GM23338 (cell line): ENCODE measurements around the gene ATP4A.

Source experiments
- CTCF ChIP-seq, 2 experiments: fragments of 200-600 bp in 1 of 2; sonication (generic) in 1 of 2; conservative IDR thresholded peaks; 2 replicates each; pipeline versions ENCODE4 v1.5.1 to v1.6.1; 2016 to 2017; ENCODE audit warnings: antibody characterized with exemption in 2 of 2, low read depth in 2 of 2, mild to moderate bottlenecking in 2 of 2, moderate library complexity in 1 of 2
- ZNF331 ChIP-seq: fragments of 250-450 bp; sonication (Bioruptor Pico); IDR thresholded peaks from 2 replicates; pipeline ENCODE4 v1.5.0; 2020; ENCODE audit warnings: low read depth, mild to moderate bottlenecking, moderate library complexity

- TF ChIP-seq CTCF (conservative IDR thresholded peaks at IDR 0.05; ENCODE audit: low read depth in 2 of 2) (no peak), ZNF331 (CRISPR knock-in tag) (no peak)
These were observed 4.8 kb downstream of the ATP4A start for GRCh38 chr19:35558400-35559280.
